DLD1 (cell line): Measurements from ENCODE around the gene CCL15.

Experiments
- in situ Hi-C: cut with HindIII; loops from 2 replicates; pipeline ENCODE4 v1.10.0; 2017; ENCODE audit warnings: low sequenced_read_pairs

Gene CCL15

DNA sequence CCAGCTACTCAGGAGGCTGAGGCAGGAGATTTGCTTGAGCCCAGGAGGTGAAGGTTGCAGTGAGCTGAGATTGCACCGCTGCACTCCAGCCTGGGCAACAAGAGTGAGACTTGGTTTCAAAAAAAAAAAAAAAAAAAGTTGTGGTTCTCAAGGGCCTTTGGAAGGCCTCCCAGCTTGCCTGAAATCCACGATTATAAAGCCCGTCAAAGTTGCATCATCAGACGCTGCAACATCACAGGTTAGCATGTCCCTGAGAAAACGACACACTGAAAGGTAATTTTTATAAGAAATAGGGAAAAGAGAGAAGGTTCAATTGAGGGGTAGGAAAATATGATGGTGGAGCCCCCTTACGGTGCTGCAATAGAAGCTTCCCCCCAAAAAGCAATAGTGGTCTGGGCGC lies 53.3 kb downstream of the CCL15 start:
- in situ Hi-C loops: no loop called here
